COLO829 (cell line): ENCODE data around the gene TTBK2.
"Not testable (repeated sequence)": the region's sequence is repeated elsewhere in the genome, so short reads cannot be mapped to it uniquely, and the experiment has no call there.

Source experiments
- DNase-seq: peaks from one replicate; pipeline ENCODE4 v3.0.0; 2012; ENCODE audit warnings: low spot score

TTBK2 gene

GRCh38 chr15:42825599-42825998 lies 95.0 kb downstream of the TTBK2 start:
- no peak for DNase-seq

DNA sequence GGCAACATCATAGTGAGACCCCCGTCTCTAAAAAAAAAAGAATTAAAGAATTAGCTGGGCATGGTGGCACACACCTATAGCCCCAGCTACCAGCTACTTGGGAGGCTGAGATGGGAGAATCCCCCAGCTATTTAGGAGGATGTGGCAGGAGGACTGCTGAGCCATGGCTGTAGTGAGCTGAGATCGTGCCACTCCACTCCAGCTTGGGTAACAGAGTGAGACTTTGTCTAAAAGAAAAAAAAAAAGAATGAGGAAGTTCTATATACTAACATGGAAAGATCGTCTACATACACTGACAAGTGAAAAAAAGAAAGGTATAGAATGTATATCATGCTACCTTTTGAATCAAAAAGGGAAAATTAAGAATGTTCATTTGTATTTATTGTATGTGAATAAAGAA lies 99.8 kb downstream of the TTBK2 start:
- DNase-seq = no peak

- no peak for DNase-seq
Measured at GRCh38 chr15:42819786-42820185, 100.8 kb downstream of the TTBK2 start.

GRCh38 chr15:42811433-42811832 lies 109.1 kb downstream of the TTBK2 start:
- no peak for DNase-seq

DNA sequence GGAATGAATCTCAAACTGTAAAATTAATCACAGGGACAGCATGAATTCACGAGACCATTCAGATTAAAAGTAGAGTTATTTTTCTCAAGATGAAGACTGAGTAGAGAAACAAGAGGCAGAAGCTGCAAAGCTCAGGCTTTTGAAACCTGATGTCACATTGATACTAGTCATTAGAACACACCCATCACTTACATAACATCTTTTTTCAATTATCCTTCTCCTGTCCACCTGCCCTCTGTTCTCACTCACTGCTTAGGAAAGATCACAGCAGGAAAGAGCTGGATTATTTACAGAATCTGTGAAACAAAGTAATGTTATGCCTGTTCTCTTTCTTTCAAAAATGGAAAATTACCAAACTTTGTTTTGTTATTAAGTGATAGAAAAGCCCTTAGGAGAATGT lies 111.7 kb downstream of the TTBK2 start:
- DNase-seq = no peak

DNA sequence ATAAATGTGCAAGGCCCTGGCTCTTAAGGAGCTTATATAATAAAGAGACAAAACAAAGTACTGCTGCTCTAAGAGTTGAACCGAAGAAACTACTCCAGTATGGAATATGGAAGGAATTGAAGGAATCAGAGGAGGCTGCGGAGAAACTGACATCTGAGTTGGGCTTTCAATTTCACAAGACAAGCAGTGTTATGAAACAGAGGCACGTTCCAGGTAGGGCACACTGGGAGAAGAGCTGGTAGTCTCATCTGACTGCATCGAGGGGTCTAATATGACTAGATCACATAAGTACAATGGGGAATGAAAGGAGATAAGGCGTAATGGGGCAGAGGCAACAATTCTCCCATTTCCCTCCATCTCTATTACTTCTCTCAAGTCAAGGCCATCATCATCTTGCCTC lies 115.3 kb downstream of the TTBK2 start:
- no peak for DNase-seq

GRCh38 chr15:42804739-42805138 lies 115.8 kb downstream of the TTBK2 start:
- no peak for DNase-seq

DNA sequence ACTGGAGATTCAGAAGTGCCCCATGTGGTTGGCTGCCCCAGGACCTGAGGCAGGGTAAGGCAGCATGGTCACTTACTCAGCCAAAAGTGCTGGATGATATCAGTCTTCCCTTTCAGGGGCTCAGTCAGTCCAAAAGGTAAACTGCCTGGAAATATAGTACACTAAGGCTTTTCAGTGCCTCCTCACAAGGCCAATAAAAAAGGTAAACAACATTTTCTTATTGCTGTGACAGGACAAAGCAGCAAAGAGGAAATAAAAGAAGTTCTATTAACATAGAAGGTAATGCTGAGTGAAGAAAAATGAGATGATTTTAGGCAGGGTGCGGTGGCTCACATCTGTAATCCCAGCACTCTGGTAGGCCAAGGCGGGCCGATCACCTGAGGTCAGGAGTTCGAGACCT lies 117.1 kb downstream of the TTBK2 start:
- no peak for DNase-seq

- DNase-seq = no peak
Measured at GRCh38 chr15:42802168-42802567, 118.4 kb downstream of the TTBK2 start.

GRCh38 chr15:42800731-42801474 lies 119.7 kb downstream of the TTBK2 start:
- DNase-seq = no peak

DNA sequence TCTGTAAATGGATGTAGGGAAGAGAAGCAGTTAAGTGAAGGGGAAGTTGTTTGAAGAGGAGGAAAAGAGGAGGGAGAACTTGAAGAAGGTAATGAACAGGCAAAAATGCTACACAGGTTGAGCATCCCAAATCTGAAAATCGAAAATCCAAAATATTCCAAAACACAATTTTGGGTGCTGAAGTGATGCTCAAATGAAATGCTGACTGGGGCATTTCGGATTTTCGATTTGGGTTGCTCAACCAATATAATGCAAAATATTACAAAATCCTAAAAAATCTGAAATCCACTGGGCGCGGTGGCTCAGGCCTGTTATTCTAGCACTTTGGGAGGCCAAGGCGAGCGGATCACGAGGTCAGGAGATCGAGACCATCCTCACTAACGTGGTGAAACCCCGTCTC lies 121.8 kb downstream of the TTBK2 start:
- DNase-seq = no peak

- no peak for DNase-seq
Measured at GRCh38 chr15:42796955-42797782, 123.4 kb downstream of the TTBK2 start.

DNA sequence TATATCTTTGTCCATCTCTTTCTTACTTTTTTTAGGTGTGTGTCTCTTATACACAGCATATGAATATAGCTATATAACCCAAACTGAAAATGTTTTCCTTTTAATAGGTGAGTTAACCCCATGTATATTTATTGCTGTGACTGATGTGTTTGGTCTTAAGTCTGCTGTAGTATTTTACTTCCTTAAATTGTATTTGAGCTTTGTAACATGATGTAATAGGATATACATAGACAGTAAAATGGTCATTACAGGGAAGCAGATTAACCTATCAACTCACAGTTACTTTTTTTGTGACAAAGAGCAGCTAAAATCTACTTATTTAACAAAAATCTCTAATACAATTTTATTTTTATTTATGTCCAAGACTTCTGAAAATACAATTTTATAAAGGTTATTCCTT lies 131.9 kb downstream of the TTBK2 start:
- DNase-seq = no peak

DNA sequence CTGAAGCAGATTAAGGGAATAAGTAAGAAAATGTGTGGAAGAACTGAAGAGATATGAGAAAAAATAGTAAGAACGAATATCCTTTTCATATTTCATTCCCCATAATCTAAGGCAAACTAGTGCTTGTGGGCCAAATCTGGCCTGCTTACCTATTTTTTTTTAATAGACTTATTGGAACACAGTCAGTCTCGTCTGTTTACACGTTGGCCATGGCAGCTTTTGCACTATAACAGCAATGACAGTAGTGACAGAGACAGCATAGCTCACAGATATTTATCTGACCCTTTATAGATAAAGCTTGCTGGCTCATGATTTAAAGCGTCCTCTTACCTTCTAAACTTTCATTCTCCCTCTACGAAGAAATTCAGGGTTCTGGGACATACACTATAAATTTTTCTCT lies 133.6 kb downstream of the TTBK2 start:
- no peak for DNase-seq

DNA sequence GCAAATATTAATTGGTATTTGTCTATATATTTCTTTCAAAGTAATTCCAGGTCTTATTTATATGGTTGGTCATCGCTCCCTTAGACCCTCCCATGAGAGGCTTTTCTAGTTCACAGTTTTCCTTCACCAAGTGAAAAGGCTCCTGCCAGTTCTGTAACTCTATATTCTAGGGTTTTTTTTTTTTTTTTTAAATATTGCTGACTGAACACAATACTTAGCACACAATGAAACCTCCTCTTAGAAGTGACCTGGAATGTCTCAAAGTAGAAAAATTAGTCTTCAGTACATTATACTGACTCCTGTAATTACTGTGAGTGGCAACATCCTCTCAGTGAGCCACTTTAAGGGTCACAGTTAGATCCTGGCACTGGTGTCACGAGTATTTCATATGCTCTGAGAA lies 135.0 kb downstream of the TTBK2 start:
- DNase-seq = no peak

- DNase-seq = no peak
Measured at GRCh38 chr15:42784705-42785104, 135.9 kb downstream of the TTBK2 start.

- no peak for DNase-seq
Measured at GRCh38 chr15:42782716-42783115, 137.9 kb downstream of the TTBK2 start.

DNA sequence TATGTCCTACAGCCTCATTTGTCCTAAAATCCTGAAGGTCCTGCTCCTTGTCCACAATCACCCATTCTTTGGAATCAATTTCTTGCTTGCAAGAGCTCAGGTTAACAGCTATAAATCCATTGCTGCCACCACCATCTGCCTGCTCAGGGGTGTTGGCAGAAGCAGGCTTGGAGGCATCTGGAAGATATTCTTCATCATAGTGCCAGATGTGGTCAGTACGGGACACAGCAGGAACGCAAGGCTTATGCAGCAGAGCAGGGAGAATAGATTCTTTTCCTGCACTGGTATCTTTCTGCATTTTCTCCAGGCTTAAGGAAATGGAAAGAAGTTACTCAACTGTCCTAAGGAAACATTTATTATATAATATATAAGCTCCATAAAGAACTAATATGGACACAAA lies 145.2 kb downstream of the TTBK2 start:
- no peak for DNase-seq

GRCh38 chr15:42772901-42773300 lies 147.7 kb downstream of the TTBK2 start:
- DNase-seq = no peak

- DNase-seq = no peak
Measured at GRCh38 chr15:42772144-42772543, 148.4 kb downstream of the TTBK2 start.

DNA sequence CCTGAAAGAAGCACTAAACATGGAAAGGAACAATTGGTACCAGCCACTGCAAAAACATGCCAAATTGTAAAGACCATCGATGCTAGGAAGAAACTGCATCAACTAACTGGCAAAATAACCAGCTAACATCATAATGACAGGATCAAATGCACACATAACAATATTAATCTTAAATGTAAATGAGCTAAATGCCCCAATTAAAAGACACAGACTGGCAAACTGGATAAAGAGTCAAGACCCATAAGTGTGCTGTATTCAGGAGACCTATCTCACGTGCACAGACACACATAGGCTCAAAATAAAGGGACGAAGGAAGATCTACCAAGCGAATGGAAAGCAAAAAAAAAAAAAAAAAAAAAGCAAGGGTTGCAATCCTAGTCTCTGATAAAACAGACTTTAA lies 154.5 kb downstream of the TTBK2 start:
- not testable (repeated sequence) for DNase-seq

DNA sequence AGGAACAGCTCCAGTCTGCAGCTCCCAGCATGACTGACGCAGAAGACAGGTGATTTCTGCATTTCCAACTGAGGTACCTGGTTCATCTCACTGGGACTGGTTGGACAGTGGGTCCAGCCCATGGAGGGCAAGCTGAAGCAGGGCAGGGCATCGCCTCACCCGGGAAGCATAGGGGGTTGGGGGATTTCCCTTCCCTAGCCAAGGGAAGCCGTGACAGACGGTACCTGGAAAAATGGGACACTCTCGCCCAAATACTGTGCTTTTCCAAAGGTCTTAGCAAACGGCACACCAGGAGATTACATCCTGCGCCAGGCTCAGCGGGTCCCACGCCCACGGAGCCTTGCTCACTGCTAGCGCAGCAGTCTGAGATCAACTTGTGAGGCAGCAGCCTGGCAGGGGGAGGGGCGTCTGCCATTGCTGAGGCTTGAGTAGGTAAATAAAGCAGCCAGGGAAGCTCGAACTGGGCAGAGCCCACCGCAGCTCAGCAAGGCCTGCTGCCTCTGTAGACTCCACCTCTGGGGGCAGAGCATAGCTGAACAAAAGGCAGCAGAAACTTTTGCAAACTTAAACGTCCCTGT lies 156.3 kb downstream of the TTBK2 start:
- DNase-seq = not testable (repeated sequence)

- not testable (repeated sequence) for DNase-seq
Measured at GRCh38 chr15:42761813-42762212, 158.8 kb downstream of the TTBK2 start.
